DMS153 treated with DMSO at 0.1 percent for 48 hours (cell line): ENCODE results near the gene SAT2.

Experiments
- DNase-seq: peaks from one replicate; lab custom pipeline; 2025; ENCODE audit not compliant: unreplicated experiment; lab: John Stamatoyannopoulos, UW

Gene SAT2

DNA sequence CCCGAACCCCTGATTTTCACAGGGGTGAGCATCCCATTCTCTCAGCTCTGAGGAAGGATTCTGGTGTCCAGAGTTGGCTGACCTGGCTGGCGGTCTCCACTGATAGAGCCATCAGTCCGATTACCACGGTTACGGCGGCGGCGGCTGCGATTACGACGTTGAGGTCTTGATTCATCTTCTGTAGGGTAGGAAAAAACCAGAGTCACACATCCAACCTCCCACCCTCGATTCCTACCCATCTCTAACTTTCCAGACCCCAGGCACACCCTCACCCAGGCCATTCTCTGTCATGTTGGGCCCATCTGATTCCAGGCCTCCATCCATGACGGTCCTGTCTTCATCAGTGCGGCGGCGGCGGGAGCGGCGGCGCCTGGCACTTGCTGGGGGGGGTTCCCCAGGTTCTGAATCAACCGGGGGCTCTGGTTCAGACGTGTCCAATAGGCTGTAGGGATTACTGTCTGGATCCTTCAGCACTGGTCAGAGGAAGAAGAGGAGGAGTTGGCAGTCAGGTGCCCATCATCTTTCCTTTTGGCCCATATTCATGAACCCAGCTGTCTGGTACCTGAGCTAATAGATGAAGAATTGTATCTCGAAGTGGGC, 35.1 kb downstream of the SAT2 start:
- no peak for DNase-seq

DNA sequence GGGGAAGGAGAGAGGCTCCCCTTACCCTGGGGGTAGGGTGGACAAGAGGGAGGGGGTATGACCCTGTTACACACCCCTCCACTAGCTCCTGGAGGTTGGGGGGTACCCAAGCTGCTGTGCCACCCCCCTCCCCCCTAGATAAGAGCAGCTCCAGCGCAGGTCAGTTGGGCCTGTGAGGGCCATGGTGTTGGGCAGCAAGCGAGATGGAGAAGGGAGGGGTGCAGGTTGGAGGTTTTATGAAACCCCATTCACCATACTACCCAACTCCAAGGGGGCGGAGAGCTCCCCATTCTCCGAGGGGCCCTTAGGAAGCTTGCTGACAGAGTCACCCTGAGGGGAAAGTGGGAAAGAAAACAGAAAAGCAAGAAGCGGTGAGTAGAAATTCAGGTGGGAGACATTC, 36.0 kb downstream of the SAT2 start:
- DNase-seq: no peak

DNA sequence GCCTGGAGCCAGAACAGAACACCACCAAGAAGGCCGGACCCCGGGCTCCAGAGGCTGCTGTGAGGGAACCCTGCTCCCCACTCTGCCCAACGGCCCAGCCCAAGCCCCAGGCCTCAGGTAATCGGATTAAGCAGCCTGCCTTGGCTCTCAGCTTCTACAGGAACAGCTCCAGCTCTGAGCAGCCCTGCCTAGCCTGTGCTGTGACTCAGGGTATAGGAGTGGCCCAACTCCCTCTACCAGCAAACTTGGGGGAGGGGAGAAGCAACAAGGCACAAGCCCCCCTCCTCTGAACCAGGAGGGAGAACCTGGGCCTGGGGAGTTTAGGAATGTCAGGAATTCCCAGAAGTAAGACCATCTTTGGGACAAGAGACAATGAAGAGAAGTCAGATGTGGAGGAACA, 36.9 kb downstream of the SAT2 start:
- DNase-seq: no peak

DNA sequence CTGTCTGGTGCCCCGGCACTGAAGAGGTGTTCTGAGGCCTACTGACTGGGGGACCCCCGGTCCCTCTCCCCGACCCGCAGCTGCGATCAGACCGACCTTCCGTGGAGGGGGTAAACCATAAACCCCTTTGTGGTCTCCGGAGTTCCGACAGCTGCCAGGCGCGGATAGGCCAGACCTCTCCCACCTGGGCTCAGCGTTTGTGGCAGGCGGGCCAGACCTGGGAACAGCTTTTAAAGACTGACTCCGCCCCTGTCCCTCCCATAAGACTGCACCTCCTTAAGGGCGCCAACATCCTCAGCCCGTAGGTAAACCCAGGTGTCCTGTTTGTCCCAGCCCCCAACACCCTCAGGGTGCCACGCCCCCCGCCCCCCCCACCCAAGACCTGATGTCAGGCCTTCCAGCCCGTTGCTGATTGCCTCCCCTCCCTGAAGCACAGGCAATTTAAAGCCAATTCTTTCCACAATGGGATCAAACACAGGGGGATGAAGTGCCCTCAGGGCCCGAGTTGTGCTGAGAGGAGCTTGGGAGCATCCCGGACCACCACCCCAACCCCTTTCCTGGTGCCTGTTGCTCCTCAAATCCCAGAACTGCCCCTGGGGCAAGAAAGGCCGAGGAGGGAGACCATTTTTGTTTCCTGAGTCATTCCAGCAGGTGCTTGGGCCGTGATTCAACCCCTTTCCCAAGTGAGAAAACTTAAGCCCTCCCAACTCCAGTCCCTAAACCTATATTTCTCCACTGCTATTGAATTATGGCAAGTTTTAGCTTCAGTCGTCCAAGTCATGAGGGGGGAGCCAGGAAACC, 37.5 kb downstream of the SAT2 start, which contains the start of gene SOX15:
Gene SOX15 (minus strand): TSS at position 204 of the 801 bp plus-strand sequence. CDS start 418 bp downstream, outside the sequence.
- DNase-seq: no peak

DNA sequence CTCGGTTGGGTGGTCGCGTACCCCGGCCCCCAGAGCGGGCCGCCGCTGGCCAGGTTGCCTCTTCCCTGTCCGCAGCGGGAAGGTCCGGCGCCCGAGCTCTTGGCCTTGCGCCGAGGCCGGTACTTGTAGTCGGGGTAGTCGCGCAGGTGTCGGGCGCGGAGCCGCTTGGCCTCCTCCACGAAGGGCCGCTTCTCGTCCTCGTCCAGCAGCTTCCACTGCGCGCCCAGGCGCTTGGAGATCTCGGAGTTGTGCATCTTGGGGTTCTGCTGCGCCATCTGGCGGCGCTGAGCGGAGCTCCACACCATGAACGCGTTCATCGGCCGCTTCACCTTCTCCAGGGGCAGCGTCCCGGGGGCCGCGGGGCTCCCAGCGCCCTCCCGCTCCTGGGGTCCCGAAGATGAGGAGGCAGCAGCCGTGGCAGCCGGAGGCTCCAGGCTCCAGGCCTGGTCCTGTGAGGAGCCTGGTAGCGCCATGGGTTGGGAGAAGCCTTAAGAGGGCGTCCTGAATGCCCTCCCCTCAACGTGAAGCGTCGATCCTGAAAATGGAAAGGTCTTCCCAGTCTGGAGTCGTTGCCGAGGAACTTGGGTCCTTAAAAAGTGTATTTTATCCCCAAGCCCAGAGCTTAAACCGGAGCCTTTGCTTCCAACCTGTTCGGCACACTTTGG, 38.3 kb downstream of the SAT2 start:
- DNase-seq: no peak

DNA sequence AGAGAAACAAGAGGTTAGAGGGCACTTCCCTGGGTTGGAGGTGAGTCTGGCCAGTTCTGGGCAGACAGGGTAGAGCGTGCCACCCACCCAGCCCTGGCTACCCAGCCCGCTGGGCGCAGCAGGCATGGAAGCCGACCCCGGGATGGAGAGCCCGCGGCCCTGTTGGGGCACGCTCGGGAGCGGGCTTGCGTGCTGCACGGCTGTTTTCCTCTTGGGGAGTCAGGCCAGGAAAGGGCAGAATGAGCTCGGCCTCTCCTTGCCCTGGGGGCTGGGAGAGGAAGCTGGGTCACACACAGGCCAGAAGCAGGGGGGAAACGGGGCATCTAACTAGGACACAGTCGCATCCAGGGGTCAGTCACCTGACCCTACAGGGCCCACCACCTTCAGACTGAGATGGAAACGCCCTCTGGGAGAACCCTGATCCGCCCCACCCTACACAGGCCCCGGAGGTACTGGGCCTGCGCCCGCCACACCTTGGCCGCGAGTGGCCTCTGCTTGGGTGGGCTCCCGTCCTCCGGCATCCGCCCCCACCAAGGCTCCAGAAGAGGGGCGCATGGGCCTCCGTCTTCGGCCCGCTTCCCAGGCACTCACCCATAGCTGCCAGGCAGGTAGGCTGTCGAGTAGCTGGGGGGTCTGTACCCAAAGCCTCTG, 38.9 kb downstream of the SAT2 start:
- no peak for DNase-seq

DNA sequence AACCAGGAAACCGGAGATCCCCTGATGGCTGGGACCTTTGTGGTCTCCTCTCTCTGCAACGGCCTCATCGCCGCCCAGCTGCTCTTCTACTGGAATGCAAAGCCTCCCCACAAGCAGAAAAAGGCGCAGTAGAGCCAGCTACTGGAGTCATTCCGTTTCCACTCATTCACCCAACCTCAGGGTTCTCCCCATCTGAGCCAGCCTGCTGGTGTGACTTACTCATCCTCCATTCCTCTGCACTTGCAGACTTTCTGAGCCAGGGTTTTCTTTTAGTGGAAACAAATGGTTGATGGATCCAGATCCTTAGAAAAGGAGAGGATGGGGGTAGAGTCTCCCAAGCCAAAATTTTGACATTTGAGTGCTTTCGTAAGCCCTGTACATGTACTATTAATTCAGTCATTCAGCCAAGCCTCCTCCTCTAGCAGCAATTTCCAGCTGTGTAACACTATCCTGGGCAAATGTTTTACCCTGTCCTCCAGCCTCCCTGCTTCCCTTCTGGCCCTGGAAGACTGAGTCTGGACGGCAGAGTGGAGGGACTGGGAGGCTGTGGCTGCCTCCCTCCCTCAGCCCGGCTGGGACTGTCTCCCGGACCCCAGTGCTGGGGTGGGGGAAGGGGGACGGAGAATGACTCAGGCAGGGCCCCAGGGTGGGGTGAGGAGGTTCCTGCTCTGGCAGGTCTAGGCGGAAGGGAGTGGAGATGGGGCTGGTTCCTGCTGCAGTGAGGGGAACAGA, 40.0 kb downstream of the SAT2 start:
- DNase-seq: no peak

DNA sequence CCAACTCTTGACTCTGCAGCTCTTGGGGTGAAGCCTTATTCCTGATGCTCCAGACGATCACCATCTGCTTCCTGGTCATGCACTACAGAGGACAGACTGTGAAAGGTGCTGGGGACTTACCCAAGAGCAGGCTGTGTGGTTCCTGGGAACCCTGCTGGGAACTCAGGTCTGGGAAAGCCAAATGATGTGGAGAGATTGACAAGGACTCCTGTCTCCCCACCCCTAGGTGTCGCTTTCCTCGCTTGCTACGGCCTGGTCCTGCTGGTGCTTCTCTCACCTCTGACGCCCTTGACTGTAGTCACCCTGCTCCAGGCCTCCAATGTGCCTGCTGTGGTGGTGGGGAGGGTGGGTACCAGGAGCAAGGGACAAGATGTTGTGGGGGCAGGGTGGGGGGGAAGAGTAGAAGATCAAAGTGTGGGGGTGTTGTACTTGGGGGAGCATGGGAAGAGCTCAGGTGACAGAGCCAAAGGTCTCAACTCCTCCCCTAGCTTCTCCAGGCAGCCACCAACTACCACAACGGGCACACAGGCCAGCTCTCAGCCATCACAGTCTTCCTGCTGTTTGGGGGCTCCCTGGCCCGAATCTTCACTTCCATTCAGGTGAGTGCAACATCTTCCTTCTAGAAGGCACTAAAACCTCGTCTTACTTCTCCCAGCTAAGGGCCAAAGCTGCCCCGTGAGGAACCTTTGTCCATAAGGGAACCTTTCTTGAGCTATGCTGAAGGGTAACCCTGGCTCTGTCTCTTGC, 40.8 kb downstream of the SAT2 start:
- DNase-seq: no peak

DNA sequence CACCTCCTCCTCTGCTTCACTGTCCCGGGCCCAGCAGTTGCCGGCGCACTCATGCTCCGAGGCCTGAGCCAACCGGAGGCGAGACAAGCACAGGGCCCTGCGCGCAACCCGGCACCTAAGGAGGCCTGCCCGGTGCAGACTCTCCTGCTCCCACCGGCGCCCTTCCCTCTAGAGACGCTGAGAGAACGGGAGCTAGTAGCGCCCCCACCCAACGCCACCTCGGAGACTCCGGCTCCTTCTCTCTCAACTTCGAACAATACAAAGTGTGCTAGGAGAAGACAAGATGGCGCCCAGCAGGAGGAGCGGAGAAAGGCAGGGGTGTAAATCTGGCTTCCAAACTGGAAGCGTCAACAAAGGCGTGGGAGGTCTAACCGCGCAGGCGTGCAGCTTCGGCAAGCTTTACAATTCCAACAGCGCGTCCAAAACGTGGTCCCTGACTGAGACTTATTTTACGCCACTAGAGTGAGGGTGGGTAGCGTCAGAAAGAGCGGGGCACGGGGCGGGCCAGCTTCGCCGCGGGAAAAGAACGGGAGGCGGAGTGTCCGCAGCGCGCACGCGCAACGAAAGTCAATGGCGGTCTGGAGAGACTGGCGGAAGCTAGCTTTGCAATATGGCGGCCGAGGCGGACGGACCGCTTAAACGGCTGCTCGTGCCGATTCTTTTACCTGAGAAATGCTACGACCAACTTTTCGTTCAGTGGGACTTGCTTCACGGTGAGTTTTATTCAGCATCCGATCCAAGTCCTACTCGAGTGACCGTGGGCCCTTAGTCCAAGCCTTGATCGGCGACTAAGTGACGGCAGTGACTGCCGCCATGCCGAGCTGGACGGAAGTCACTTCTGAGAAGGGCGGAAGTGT, 44.1 kb downstream of the SAT2 start, which contains the start of gene MPDU1:
Gene MPDU1 (plus strand): TSS at position 600 of the 857 bp plus-strand sequence. CDS start 11 bp downstream, at position 611.
- peak; percentile 78 for DNase-seq

DNA sequence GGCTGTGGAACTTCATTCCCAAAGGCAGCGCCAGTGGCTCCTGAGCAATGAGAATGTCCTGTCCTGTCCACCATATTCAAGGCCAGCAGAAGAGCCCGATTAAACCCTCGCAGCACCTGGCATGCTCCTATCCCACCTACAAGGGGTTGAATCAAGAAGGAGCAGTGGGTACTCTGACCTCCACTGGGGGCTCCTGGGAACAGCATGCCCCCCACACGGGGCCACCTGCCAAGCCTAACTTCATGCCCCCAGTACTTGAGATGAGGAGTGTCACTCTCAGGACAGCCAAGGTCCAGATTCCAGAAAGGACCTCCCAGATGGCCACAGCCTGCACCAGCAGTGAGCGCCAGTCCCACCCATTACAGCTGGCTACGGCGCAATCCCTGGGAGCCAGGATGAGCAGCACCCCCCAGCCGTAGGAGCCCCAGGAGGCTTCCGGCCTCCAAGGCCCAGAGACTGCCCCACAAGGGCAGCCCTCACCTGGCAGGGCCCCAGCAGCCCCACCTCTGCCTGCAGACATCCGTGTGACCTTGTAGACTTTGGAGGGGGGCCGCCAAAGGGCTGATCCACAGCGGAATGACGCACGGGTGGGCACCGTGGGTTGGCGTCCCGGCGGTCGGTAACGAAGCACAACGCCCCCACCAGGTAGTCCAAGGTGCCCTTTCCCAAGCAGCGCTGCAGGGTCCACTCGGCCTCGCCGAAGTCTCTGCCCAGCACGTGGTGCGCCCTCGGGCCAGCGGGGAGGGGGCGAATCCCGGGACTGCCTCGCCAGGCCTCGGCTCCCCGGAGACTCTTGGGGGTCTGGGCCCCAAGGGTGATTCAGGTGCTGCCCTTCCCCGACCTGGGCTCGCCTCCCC, 45.0 kb downstream of the SAT2 start:
- DNase-seq: no peak

DNA sequence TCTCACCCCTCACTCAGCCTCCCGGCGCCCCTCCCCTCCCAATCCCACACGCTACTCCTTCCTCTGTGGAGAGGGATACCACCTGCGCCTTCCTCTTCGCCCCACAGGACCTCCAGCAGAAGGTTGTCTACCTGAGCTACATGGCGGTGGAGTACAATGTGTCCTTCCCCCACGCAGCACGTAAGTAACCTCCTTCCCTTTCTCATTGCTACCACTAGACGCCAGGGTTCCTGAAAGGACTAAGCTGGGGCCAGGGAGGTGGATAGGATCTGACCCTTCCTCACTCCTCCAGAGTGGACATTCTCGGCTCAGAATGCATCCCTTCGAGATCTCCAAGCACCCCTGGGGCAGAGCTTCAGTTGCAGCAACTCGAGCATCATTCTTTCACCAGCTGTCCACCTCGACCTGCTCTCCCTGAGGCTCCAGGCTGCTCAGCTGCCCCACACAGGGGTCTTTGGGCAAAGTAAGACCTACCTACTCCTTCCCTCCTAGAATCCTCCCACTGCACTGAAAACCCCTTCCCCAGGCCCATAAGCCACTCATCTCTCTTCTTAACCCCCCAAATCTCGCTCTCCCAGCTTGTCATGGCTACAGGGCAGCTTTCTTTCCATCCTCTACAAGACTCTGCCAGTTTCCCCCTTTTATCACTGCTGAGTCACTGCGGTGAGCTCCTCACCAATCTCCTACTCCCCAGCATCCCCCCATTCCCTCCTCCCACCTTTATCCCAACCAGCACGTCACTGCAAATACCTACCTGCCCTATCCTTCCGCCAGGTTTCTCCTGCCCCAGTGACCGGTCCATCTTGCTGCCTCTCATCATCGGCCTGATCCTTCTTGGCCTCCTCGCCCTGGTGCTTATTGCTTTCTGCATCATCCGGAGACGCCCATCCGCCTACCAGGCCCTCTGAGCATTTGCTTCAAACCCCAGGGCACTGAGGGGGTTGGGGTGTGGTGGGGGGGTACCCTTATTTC, 46.7 kb downstream of the SAT2 start:
- no peak for DNase-seq

DNA sequence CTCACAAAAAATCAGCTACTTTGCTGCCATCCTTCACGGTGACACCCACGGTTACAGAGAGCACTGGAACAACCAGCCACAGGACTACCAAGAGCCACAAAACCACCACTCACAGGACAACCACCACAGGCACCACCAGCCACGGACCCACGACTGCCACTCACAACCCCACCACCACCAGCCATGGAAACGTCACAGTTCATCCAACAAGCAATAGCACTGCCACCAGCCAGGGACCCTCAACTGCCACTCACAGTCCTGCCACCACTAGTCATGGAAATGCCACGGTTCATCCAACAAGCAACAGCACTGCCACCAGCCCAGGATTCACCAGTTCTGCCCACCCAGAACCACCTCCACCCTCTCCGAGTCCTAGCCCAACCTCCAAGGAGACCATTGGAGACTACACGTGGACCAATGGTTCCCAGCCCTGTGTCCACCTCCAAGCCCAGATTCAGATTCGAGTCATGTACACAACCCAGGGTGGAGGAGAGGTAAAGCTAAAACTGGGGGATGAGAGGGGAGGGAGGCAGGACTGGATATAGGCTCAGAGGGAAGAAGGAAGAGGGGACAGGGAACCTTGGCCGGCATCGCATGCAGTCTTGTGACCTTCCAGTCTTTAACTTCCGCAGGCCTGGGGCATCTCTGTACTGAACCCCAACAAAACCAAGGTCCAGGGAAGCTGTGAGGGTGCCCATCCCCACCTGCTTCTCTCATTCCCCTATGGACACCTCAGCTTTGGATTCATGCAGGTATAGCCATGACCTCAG, 47.6 kb downstream of the SAT2 start:
- no peak for DNase-seq

DNA sequence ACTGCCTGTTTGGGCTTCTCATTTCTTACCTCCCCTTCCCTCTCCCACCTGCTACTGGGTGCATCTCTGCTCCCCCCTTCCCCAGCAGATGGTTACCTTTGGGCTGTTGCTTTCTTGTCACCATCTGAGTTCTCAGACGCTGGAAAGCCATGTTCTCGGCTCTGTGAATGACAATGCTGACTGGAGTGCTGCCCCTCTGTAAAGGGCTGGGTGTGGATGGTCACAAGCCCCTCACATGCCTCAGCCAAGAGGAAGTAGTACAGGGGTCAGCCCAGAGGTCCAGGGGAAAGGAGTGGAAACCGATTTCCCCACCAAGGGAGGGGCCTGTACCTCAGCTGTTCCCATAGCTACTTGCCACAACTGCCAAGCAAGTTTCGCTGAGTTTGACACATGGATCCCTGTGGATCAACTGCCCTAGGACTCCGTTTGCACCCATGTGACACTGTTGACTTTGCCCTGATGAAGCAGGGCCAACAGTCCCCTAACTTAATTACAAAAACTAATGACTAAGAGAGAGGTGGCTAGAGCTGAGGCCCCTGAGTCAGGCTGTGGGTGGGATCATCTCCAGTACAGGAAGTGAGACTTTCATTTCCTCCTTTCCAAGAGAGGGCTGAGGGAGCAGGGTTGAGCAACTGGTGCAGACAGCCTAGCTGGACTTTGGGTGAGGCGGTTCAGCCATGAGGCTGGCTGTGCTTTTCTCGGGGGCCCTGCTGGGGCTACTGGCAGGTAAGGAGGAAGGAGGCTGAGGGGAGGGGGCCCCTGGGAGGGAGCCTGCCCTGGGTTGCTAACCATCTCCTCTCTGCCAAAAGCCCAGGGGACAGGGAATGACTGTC, 48.4 kb downstream of the SAT2 start, which contains the start of gene CD68:
Gene CD68 (plus strand): TSS at position 638 of the 833 bp plus-strand sequence. CDS start 40 bp downstream, at position 678.
- DNase-seq: no peak

DNA sequence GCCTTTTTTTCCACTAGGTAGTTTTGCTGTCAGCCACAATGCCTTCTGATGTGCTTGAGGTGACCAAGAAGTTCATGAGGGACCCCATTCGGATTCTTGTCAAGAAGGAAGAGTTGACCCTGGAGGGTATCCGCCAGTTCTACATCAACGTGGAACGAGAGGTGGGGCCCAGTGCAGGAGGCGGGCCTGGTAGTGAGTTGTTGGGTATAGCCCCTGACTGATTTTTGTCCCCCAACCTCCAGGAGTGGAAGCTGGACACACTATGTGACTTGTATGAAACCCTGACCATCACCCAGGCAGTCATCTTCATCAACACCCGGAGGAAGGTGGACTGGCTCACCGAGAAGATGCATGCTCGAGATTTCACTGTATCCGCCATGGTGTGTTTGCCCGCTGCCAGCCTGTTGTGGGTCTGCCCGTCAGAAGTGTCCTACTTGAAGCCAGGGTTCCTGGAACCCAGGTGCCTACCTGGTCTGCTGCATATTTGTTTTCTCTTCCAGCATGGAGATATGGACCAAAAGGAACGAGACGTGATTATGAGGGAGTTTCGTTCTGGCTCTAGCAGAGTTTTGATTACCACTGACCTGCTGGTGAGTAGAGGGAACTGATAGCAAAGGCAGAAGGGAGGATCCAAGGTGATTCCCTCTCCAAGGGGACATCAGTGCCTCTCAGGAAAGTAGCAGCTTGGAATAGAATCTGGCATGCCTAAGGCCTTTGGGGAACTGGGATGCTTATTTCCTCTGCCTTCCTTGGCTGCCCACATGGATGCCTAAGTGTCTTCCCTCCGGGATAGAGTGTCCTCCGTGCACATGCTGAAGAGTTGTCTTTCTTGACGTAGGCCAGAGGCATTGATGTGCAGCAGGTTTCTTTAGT, 50.1 kb downstream of the SAT2 start:
- no peak for DNase-seq
